Stimulated activated CD8-positive, alpha-beta memory T cell treated with anti-CD3 and anti-CD28 coated beads, Interleukin-15, amount 100 ng/mL, for 48 hours (primary cell): Measurements from ENCODE around the gene HS1BP3.

Experiments
- DNase-seq, 2 donors: peaks; one replicate each; pipeline ENCODE4 v3.0.0-alpha.2; 2020; ENCODE audit warnings: low read depth in 2 of 2

HS1BP3 gene

GRCh38 chr2:20618886-20619521 lies 31.9 kb downstream of the HS1BP3 start:
- no peak for DNase-seq

GRCh38 chr2:20618468-20618885 lies 32.4 kb downstream of the HS1BP3 start:
- DNase-seq: no peak

- no peak for DNase-seq
These were observed 32.9 kb downstream of the HS1BP3 start for GRCh38 chr2:20617892-20618467.

- no peak for DNase-seq
These were observed 33.8 kb downstream of the HS1BP3 start for GRCh38 chr2:20617081-20617575.

- no peak for DNase-seq
These were observed 34.5 kb downstream of the HS1BP3 start for GRCh38 chr2:20616341-20616871.

GRCh38 chr2:20615466-20616241 lies 35.2 kb downstream of the HS1BP3 start:
- no peak for DNase-seq

GRCh38 chr2:20615068-20615465 lies 35.8 kb downstream of the HS1BP3 start:
- DNase-seq: no peak

- no peak for DNase-seq
These were observed 36.5 kb downstream of the HS1BP3 start for GRCh38 chr2:20614201-20615067.

- no peak for DNase-seq
These were observed 37.7 kb downstream of the HS1BP3 start for GRCh38 chr2:20612925-20613916.

GRCh38 chr2:20611844-20612356 lies 39.0 kb downstream of the HS1BP3 start:
- DNase-seq: no peak

- DNase-seq: no peak
These were observed 39.6 kb downstream of the HS1BP3 start for GRCh38 chr2:20611077-20611843.

- no peak for DNase-seq
These were observed 40.9 kb downstream of the HS1BP3 start for GRCh38 chr2:20609995-20610357.

GRCh38 chr2:20609349-20609994 lies 41.4 kb downstream of the HS1BP3 start:
- no peak for DNase-seq

GRCh38 chr2:20608666-20609348 lies 42.1 kb downstream of the HS1BP3 start:
- no peak for DNase-seq

- DNase-seq: no peak
These were observed 43.5 kb downstream of the HS1BP3 start for GRCh38 chr2:20607446-20607845.

GRCh38 chr2:20606198-20606597 lies 44.7 kb downstream of the HS1BP3 start:
- no peak for DNase-seq

GRCh38 chr2:20604951-20605381 lies 45.9 kb downstream of the HS1BP3 start:
- no peak for DNase-seq

GRCh38 chr2:20604401-20604911 lies 46.4 kb downstream of the HS1BP3 start:
- no peak for DNase-seq
